GM23248 (cell line): ENCODE data around the gene WDCP.
"Not testable (repeated sequence)": the region's sequence is repeated elsewhere in the genome, so short reads cannot be mapped to it uniquely, and the experiment has no call there.

Experiments used
- EZH2 ChIP-seq: fragments of 200-600 bp; sonication (generic); IDR thresholded peaks from 2 replicates; pipeline ENCODE4 v1.6.1; 2018; ENCODE audit warnings: antibody characterized with exemption, mild to moderate bottlenecking; ENCODE audit not compliant: insufficient read depth, poor library complexity, severe bottlenecking
- EZH2phosphoT487 ChIP-seq: fragments of 200-600 bp; sonication (generic); IDR thresholded peaks from 2 replicates; pipeline ENCODE4 v1.6.1; 2018; ENCODE audit warnings: antibody characterized with exemption, moderate library complexity, mild to moderate bottlenecking, low read depth; ENCODE audit not compliant: insufficient read depth

DNA sequence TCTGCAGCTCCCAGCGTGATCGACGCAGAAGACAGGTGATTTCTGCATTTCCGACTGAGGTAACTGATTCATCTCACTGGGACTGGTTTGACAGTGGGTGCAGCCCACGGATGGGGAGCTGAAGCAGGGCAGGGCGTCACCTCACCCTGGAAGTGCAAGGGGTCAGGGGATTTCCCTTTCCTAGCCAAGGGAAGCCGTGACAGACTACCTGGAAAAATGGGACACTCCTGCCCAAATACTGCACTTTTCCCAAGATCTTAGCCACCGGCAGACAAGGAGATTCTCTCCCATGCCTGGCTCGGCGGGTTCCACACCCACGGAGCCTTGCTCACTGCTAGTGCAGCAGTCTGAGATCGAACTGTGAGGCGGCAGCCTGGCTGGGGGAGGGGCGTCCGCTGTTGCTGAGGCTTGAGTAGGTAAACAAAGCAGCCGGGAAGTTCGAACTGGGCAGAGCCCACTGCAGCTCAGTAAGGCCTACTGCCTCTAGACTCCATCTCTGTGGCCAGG is 48.0 kb upstream of the WDCP start:
- TF ChIP-seq EZH2, EZH2phosphoT487: not testable (repeated sequence)
